Measurements from ENCODE around the gene TOR1B.

GRCh38 chr9:129755151-129755550 is 47.8 kb upstream of the TOR1B start:
- no peak for TF ChIP-seq EP300 (conservative IDR thresholded peaks at IDR 0.05; ENCODE audit: poor library complexity, severe bottlenecking)
- TF ChIP-seq CTCF (IDR thresholded peaks at IDR 0.05; ENCODE audit: poor library complexity, severe bottlenecking), result no peak
- no peak for TF ChIP-seq RAD21 (conservative IDR thresholded peaks at IDR 0.05)
- no peak for TF ChIP-seq POLR2AphosphoS5 (IDR thresholded peaks at IDR 0.05)
- no peak for TF ChIP-seq EZH2 (IDR thresholded peaks at IDR 0.05; ENCODE audit: borderline replicate concordance, insufficient read depth, low read length, poor library complexity, severe bottlenecking)
- TF ChIP-seq TAF1 (IDR thresholded peaks at IDR 0.05; ENCODE audit: low read depth), result no peak
- no peak for TF ChIP-seq REST (IDR thresholded peaks at IDR 0.05; ENCODE audit: borderline replicate concordance)
